ENCODE measurements around the gene MED16.

MED16 gene

GRCh38 chr19:932648-933552 is 39.9 kb upstream of the MED16 start:
- no peak overlapping the region for H2AFZ ChIP-seq (ENCODE audit: low read depth, low read length)
- peaks cover 61% of the 10 kb centered on the region for H3K36me3 ChIP-seq (ENCODE audit: insufficient read depth, low read length)
- DNase-seq, result no peak
- no peak overlapping the region for H3K27ac ChIP-seq (ENCODE audit: low read length)
- H3K4me3 ChIP-seq (ENCODE audit: low read depth in 1 of 2, low read length in 2 of 2), result no peak overlapping the region
- H4K20me1 ChIP-seq (ENCODE audit: insufficient read depth, low read length), result peaks cover 32% of the 10 kb centered on the region
- peaks cover 5% of the 10 kb centered on the region for H3K4me1 ChIP-seq (ENCODE audit: insufficient read depth, low read length)
- H3K79me2 ChIP-seq (ENCODE audit: insufficient read depth, low read length), result peaks cover 60% of the 10 kb centered on the region
- no peak overlapping the region for H3K9ac ChIP-seq (ENCODE audit: low read depth, low read length)
- no peaks in the 10 kb centered on the region for H3K27me3 ChIP-seq (ENCODE audit: insufficient read depth, low read length, poor library complexity)
- TF ChIP-seq, protein P1, sequence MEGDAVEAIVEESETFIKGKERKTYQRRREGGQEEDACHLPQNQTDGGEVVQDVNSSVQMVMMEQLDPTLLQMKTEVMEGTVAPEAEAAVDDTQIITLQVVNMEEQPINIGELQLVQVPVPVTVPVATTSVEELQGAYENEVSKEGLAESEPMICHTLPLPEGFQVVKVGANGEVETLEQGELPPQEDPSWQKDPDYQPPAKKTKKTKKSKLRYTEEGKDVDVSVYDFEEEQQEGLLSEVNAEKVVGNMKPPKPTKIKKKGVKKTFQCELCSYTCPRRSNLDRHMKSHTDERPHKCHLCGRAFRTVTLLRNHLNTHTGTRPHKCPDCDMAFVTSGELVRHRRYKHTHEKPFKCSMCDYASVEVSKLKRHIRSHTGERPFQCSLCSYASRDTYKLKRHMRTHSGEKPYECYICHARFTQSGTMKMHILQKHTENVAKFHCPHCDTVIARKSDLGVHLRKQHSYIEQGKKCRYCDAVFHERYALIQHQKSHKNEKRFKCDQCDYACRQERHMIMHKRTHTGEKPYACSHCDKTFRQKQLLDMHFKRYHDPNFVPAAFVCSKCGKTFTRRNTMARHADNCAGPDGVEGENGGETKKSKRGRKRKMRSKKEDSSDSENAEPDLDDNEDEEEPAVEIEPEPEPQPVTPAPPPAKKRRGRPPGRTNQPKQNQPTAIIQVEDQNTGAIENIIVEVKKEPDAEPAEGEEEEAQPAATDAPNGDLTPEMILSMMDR (IDR thresholded peaks at IDR 0.05; ENCODE audit: borderline replicate concordance, extremely low read depth, low read length, poor library complexity, severe bottlenecking), result no peak
- no peak for TF ChIP-seq EZH2 (IDR thresholded peaks at IDR 0.05; ENCODE audit: borderline replicate concordance, low read depth, low read length, severe bottlenecking)
- no peaks in the 10 kb centered on the region for H3K9me3 ChIP-seq (ENCODE audit: insufficient read depth, low read length, severe bottlenecking)
- H3K4me2 ChIP-seq (ENCODE audit: insufficient read depth, low read length), result no peak overlapping the region
- ATAC-seq (ENCODE audit: insufficient read depth, low read depth), result no peak

DNA sequence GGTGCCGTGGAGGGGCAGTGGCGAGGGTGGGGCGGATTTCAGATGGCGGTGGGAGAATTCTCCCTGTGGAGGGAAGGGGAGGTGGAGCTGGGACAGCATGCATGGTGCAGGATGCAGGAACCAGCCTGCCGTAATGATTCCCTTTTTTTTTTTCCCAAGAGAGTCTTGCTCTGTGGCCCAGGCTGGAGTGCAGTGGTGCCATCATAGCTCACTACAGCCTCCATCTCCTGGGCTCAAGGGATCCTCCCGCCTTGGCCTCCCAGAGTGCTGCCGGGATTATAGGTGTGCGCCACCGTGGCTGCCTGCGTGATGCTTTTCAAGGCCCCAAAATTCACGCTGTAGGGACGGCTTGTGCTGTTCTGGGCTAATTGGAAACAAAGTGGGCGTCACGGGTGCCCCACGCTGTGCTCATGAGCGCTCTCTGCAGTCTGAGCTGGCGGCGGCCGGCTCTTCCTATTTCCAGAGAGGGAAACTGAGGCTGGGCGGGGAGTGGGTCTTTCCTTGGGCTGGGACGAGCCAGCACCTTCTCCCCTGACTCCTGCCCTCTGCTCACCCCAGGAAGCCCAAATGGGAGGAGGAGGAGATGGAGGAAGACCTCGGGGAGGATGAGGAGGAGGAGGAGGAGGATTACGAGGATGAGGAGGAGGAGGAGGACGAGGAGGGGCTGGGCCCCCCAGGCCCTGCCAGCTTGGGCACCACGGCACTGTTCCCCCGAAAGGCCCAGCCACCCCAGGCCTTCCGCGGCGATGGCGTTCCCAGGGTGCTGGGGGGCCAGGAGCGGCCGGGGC is 39.1 kb upstream of the MED16 start:
- Histone ChIP-seq H3K36me3 (ENCODE audit: insufficient read depth, low read length) (peaks cover 56% of the 10 kb centered on the region), H3K9me3 (ENCODE audit: insufficient read depth, low read length, severe bottlenecking) (no peaks in the 10 kb centered on the region), H3K9ac (ENCODE audit: low read depth, low read length) (no peak overlapping the region), H3K79me2 (ENCODE audit: insufficient read depth, low read length) (peaks cover 64% of the 10 kb centered on the region), H2AFZ (ENCODE audit: low read depth, low read length) (no peak overlapping the region), H3K27ac (ENCODE audit: low read length) (no peak overlapping the region), H3K27me3 (ENCODE audit: insufficient read depth, low read length, poor library complexity) (no peaks in the 10 kb centered on the region), H3K4me3 (ENCODE audit: low read depth in 1 of 2, low read length in 2 of 2) (no peak overlapping the region), H4K20me1 (ENCODE audit: insufficient read depth, low read length) (peaks cover 35% of the 10 kb centered on the region), H3K4me2 (ENCODE audit: insufficient read depth, low read length) (no peak overlapping the region), H3K4me1 (ENCODE audit: insufficient read depth, low read length) (peaks cover 13% of the 10 kb centered on the region)
- no peak for ATAC-seq (ENCODE audit: insufficient read depth, low read depth)
- no peak for TF ChIP-seq EZH2 (IDR thresholded peaks at IDR 0.05; ENCODE audit: borderline replicate concordance, low read depth, low read length, severe bottlenecking)
- TF ChIP-seq, protein P1 (IDR thresholded peaks at IDR 0.05; ENCODE audit: borderline replicate concordance, extremely low read depth, low read length, poor library complexity, severe bottlenecking), result no peak
- no peak for DNase-seq

GRCh38 chr19:929891-930258 is 36.9 kb upstream of the MED16 start:
- H4K20me1 ChIP-seq (ENCODE audit: insufficient read depth, low read length), result peaks cover 30% of the 10 kb centered on the region
- H3K9me3 ChIP-seq (ENCODE audit: insufficient read depth, low read length, severe bottlenecking), result no peaks in the 10 kb centered on the region
- no peak overlapping the region for H2AFZ ChIP-seq (ENCODE audit: low read depth, low read length)
- H3K4me1 ChIP-seq (ENCODE audit: insufficient read depth, low read length), result peaks cover 17% of the 10 kb centered on the region
- peaks cover 65% of the 10 kb centered on the region for H3K79me2 ChIP-seq (ENCODE audit: insufficient read depth, low read length)
- H3K27ac ChIP-seq (ENCODE audit: low read length), result no peak overlapping the region
- TF ChIP-seq EZH2 (IDR thresholded peaks at IDR 0.05; ENCODE audit: borderline replicate concordance, low read depth, low read length, severe bottlenecking), result no peak
- TF ChIP-seq, protein P1 (IDR thresholded peaks at IDR 0.05; ENCODE audit: borderline replicate concordance, extremely low read depth, low read length, poor library complexity, severe bottlenecking), result no peak
- no peak overlapping the region for H3K4me3 ChIP-seq (ENCODE audit: low read depth in 1 of 2, low read length in 2 of 2)
- no peaks in the 10 kb centered on the region for H3K27me3 ChIP-seq (ENCODE audit: insufficient read depth, low read length, poor library complexity)
- ATAC-seq (ENCODE audit: insufficient read depth, low read depth), result no peak
- peaks cover 46% of the 10 kb centered on the region for H3K36me3 ChIP-seq (ENCODE audit: insufficient read depth, low read length)
- H3K4me2 ChIP-seq (ENCODE audit: insufficient read depth, low read length), result no peak overlapping the region
- no peak overlapping the region for H3K9ac ChIP-seq (ENCODE audit: low read depth, low read length)
- DNase-seq, result no peak
